HepG2 (cell line): ENCODE data around the gene MRPS2. TPM values are rescaled to one million over a fixed set of nuclear protein-coding genes. Genes with fewer than 3 reads are reported as not detected.

Experiments
- AGO1 ChIP-seq: fragments of 200-400 bp; formaldehyde crosslinking; IDR thresholded peaks from 2 replicates; pipeline ENCODE4 v1.6.1; 2017; ENCODE audit warnings: mild to moderate bottlenecking, low read depth, low read length, moderate library complexity; ENCODE audit not compliant: poor library complexity, severe bottlenecking
- BORCS8-MEF2B ChIP-seq: sonication (generic); formaldehyde crosslinking; IDR thresholded peaks from 2 replicates; pipeline ENCODE4 v1.8.0; 2022; ENCODE audit warnings: mild to moderate bottlenecking, missing genetic modification reagents
- DZIP1 ChIP-seq: sonication (generic); formaldehyde crosslinking; IDR thresholded peaks from 2 replicates; pipeline ENCODE4 v1.5.0; 2020; ENCODE audit warnings: mild to moderate bottlenecking, missing genetic modification reagents
- ELF3 ChIP-seq: IDR thresholded peaks from 2 replicates; pipeline ENCODE4 v1.6.1; 2016; ENCODE audit warnings: missing genetic modification reagents, missing compliant biosample characterization
- GTF3A ChIP-seq: sonication (generic); formaldehyde crosslinking; conservative IDR thresholded peaks from 2 replicates; pipeline ENCODE4 v1.4.0; 2020; ENCODE audit warnings: mild to moderate bottlenecking, missing genetic modification reagents
- NR2F2 ChIP-seq: IDR thresholded peaks from 2 replicates; pipeline ENCODE4 v1.6.1; 2012; ENCODE audit warnings: low read depth, inconsistent platforms, borderline replicate concordance
- PRDM15 ChIP-seq: sonication (generic); formaldehyde crosslinking; IDR thresholded peaks from 2 replicates; pipeline ENCODE4 v1.4.0; 2020; ENCODE audit warnings: missing genetic modification reagents
- RBFOX2 ChIP-seq: fragments of 200-400 bp; formaldehyde crosslinking; IDR thresholded peaks from 2 replicates; pipeline ENCODE4 v1.6.1; 2017; ENCODE audit warnings: low read depth, mild to moderate bottlenecking, low read length
- SP140L ChIP-seq: sonication (generic); formaldehyde crosslinking; IDR thresholded peaks from 2 replicates; pipeline ENCODE4 v1.4.0; 2020; ENCODE audit warnings: missing genetic modification reagents, borderline replicate concordance
- TARDBP ChIP-seq: sonication (generic); formaldehyde crosslinking; IDR thresholded peaks from 2 replicates; pipeline ENCODE4 v1.8.0; 2022; ENCODE audit warnings: mild to moderate bottlenecking, missing genetic modification reagents
- YY1 ChIP-seq: IDR thresholded peaks from 2 replicates; pipeline ENCODE4 v1.6.1; 2011; ENCODE audit warnings: low read length, low read depth, moderate library complexity, mild to moderate bottlenecking; ENCODE audit not compliant: insufficient read depth, insufficient replicate concordance
- ZNF232 ChIP-seq: sonication (generic); formaldehyde crosslinking; IDR thresholded peaks from 2 replicates; pipeline ENCODE4 v1.4.0; 2020; ENCODE audit warnings: missing genetic modification reagents, borderline replicate concordance
- ZNF274 ChIP-seq: sonication (generic); formaldehyde crosslinking; IDR thresholded peaks from 2 replicates; pipeline ENCODE4 v1.5.1; 2020; ENCODE audit warnings: mild to moderate bottlenecking, missing genetic modification reagents
- ZNF354B ChIP-seq: sonication (generic); formaldehyde crosslinking; IDR thresholded peaks from 2 replicates; pipeline ENCODE4 v1.8.0; 2022; ENCODE audit warnings: mild to moderate bottlenecking, missing genetic modification reagents
- ZNF564 ChIP-seq: sonication (generic); formaldehyde crosslinking; IDR thresholded peaks from 2 replicates; pipeline ENCODE4 v1.8.1; 2023; ENCODE audit warnings: mild to moderate bottlenecking, missing genetic modification reagents
- ZNF687 ChIP-seq: sonication (generic); formaldehyde crosslinking; IDR thresholded peaks from 2 replicates; pipeline ENCODE4 v1.5.1; 2020; ENCODE audit warnings: mild to moderate bottlenecking, missing genetic modification reagents, moderate library complexity
- ZSCAN20 ChIP-seq: sonication (generic); formaldehyde crosslinking; IDR thresholded peaks from 2 replicates; pipeline ENCODE4 v1.4.0; 2020; ENCODE audit warnings: missing genetic modification reagents, mild to moderate bottlenecking, borderline replicate concordance
- ZSCAN21 ChIP-seq: sonication (generic); formaldehyde crosslinking; IDR thresholded peaks from 2 replicates; pipeline ENCODE4 v1.8.0; 2022; ENCODE audit warnings: mild to moderate bottlenecking, missing genetic modification reagents, moderate library complexity, borderline replicate concordance
- polyA plus RNA-seq, 8 experiments: library from polyadenylated mRNA; depleted of rRNA in 3 of 8; stranded (reverse) in 7 of 8; unstranded in 1 of 8; fragments of >200 nt; fragmentation: Illumina TruSeq in 4 of 8; extraction: Trizol in 4 of 8; gene quantifications; 2 replicates each; pipeline versions ENCODE4 v1.2.1 to v1.2.3, GENCODE V29; 2011 to 2016; ENCODE audit warnings: low read depth in 4 of 8, missing spikeins in 1 of 8, mixed read lengths in 1 of 8; ENCODE audit not compliant: insufficient read depth in 1 of 8
- total RNA-seq, 5 experiments: library from RNA; depleted of rRNA; stranded (reverse); fragments of >200 nt; fragmentation: Illumina TruSeq; extraction: Trizol; gene quantifications; 2 replicates each; pipeline ENCODE4 v1.2.3, GENCODE V29; 2016; ENCODE audit warnings: low read depth in 1 of 5

The MRPS2 gene
- total and polyA plus RNA-seq, 2 of the 13 experiments (the other 11 are each of a cell fraction or from before 2014, with no cell fraction given), result 44.4 to 86.7 TPM

- TF ChIP-seq ZSCAN20 (CRISPR knock-in tag) (0 out of 2 replicates have a peak, but pooled peaks have one; percentile 26), TARDBP (CRISPR knock-in tag) (0 out of 2 replicates have a peak, but pooled peaks have one; percentile 30), RBFOX2 (peak; percentile 68; the same call in 1 of the 2 replicates), NR2F2 (no peak), SP140L (CRISPR knock-in tag) (no peak), ZNF687 (CRISPR knock-in tag) (peak; percentile 60), AGO1 (peak; percentile 45), BORCS8-MEF2B (CRISPR knock-in tag) (0 out of 2 replicates have a peak, but pooled peaks have one; percentile 38), ZNF564 (CRISPR knock-in tag) (no peak), GTF3A (CRISPR knock-in tag) (no peak), YY1 (peak; percentile 13), DZIP1 (CRISPR knock-in tag) (no peak), ZSCAN21 (CRISPR knock-in tag) (0 out of 2 replicates have a peak, but pooled peaks have one; percentile 37), ZNF274 (CRISPR knock-in tag) (no peak), ZNF232 (no peak), ZNF354B (CRISPR knock-in tag) (no peak), PRDM15 (CRISPR knock-in tag) (no peak), ELF3 (CRISPR knock-in tag) (no peak)
These were observed 21.5 kb upstream of the MRPS2 start (continued) for GRCh38 chr9:135478829-135479468.
